ENCODE data around the gene MAGI2.

- TF ChIP-seq RARB (CRISPR knock-in tag; IDR thresholded peaks at IDR 0.05) (no peak), ZFP30 (CRISPR knock-in tag; IDR thresholded peaks at IDR 0.05) (no peak), PATZ1 (CRISPR knock-in tag; IDR thresholded peaks at IDR 0.05; ENCODE audit: borderline replicate concordance) (no peak), ZFP3 (CRISPR knock-in tag; IDR thresholded peaks at IDR 0.05) (no peak), ARNTL (CRISPR knock-in tag; IDR thresholded peaks at IDR 0.05; ENCODE audit: borderline replicate concordance, low read depth) (no peak), GLIS3 (CRISPR knock-in tag; IDR thresholded peaks at IDR 0.05) (no peak), OSR1 (CRISPR knock-in tag; IDR thresholded peaks at IDR 0.05) (no peak)
Observed at GRCh38 chr7:78055001-78055573, 1398.4 kb downstream of the MAGI2 start.

All from SK-N-SH treated with all-trans-retinoic acid at 6 μM for 48 hours (cell line).